HCT116 (cell line): ENCODE results near the gene NPR3. TPM values are rescaled to one million over a fixed set of nuclear protein-coding genes. Genes with fewer than 3 reads are reported as not detected.

Source experiments
- ATAC-seq: fragments of 200-7000 bp; cut with Tn5 transposase; 2 replicates; pipeline ENCODE4 v1.9.1; 2020; ENCODE audit warnings: mild to moderate bottlenecking, moderate library complexity
- BruUV-seq: library from RNA; stranded (reverse); fragments of 400-500 nt; replicated peaks from 2 replicates; lab custom pipeline; 2021; lab: Mats Ljungman, UMichigan
- CTCF ChIA-PET: fragments of 300-600 bp; sonication (Branson Sonifier 250); formaldehyde crosslinking; loops from one replicate; lab custom pipeline; 2021; ENCODE audit warnings: antibody characterized with exemption; lab: Charles Lee
- POLR2A ChIA-PET: fragments of 300-600, 350-600 bp; sonication (Branson Sonifier 250); formaldehyde crosslinking; loops from one replicate; lab custom pipeline; 2021; ENCODE audit warnings: antibody characterized with exemption; lab: Charles Lee
- RAD21 ChIA-PET, 2 experiments: fragments of 300-600 bp; sonication (Branson Sonifier 250); formaldehyde crosslinking; loops; one replicate each; lab custom pipeline; 2023; ENCODE audit warnings: low total read pairs in 2 of 2; ENCODE audit not compliant: uncharacterized antibody in 2 of 2, unreplicated experiment in 2 of 2, low non-redundant PET in 1 of 2; lab: Charles Lee
- DNase-seq: peaks from one replicate; pipeline ENCODE4 v3.0.0-alpha.2; 2010; ENCODE audit warnings: low read depth, low spot score
- H2AFZ ChIP-seq: fragments of 200-600 bp; shearing (Covaris generic), sonication (generic); 2 replicates; pipeline ENCODE4 v1.6.1; 2017; ENCODE audit warnings: low read depth, mixed run types, mixed read lengths, antibody characterized with exemption, low read length; ENCODE audit not compliant: poor library complexity, severe bottlenecking
- H3K27ac ChIP-seq: 2 replicates; pipeline ENCODE4 v1.5.1; 2012; ENCODE audit warnings: low read depth, low read length
- H3K27me3 ChIP-seq: fragments of 200-600 bp; sonication (generic); 2 replicates; pipeline ENCODE4 v1.6.1; 2016; ENCODE audit warnings: mixed run types, low read length, mixed read lengths; ENCODE audit not compliant: insufficient read depth
- H3K36me3 ChIP-seq, 2 experiments: fragments of 200-500 bp in 1 of 2; fragments of 200-600 bp in 1 of 2; sonication (Bioruptor generic) in 1 of 2; sonication (generic) in 1 of 2; 2 replicates each; pipeline versions ENCODE4 v1.5.1 to v1.6.1; 2014 to 2016; ENCODE audit warnings: low read length in 2 of 2, inconsistent platforms in 1 of 2, mixed read lengths in 1 of 2, mixed run types in 1 of 2; ENCODE audit not compliant: insufficient read depth in 2 of 2, control insufficient read depth in 1 of 2
- H3K4me1 ChIP-seq, 2 experiments: fragments of 200-600 bp in 1 of 2; sonication (generic) in 1 of 2; 2 replicates each; pipeline versions ENCODE4 v1.5.1 to v1.6.1; 2012 to 2017; ENCODE audit warnings: low read length in 2 of 2, inconsistent platforms in 1 of 2, mild to moderate bottlenecking in 1 of 2, mixed read lengths in 1 of 2, mixed run types in 1 of 2, moderate library complexity in 1 of 2; ENCODE audit not compliant: insufficient read depth in 2 of 2, control insufficient read depth in 1 of 2
- H3K4me2 ChIP-seq: fragments of 200-600 bp; sonication (generic); 2 replicates; pipeline ENCODE4 v1.6.1; 2017; ENCODE audit warnings: mixed run types, low read length, mixed read lengths
- H3K4me3 ChIP-seq, 2 experiments: fragments of 200-600 bp in 1 of 2; sonication (generic) in 1 of 2; replicated peaks in 1 of 2; 2 replicates each; pipeline ENCODE4 v1.5.1; 2011 to 2016; ENCODE audit warnings: low read length in 2 of 2, control low read depth in 1 of 2, low read depth in 1 of 2, mild to moderate bottlenecking in 1 of 2, mixed read lengths in 1 of 2, mixed run types in 1 of 2
- H3K79me2 ChIP-seq: fragments of 200-600 bp; sonication (generic); 2 replicates; pipeline ENCODE4 v1.6.1; 2017; ENCODE audit warnings: mild to moderate bottlenecking, mixed run types, low read length, moderate library complexity, mixed read lengths; ENCODE audit not compliant: insufficient read depth
- H3K9ac ChIP-seq: fragments of 200-600 bp; sonication (generic); 2 replicates; pipeline ENCODE4 v1.6.1; 2016; ENCODE audit warnings: low read length, mixed read lengths
- H3K9me2 ChIP-seq: fragments of 200-600 bp; sonication (generic), shearing (Covaris generic); 2 replicates; pipeline ENCODE4 v1.6.1; 2017; ENCODE audit warnings: mixed run types, mild to moderate bottlenecking, moderate library complexity; ENCODE audit not compliant: insufficient read depth
- H3K9me3 ChIP-seq, 2 experiments: fragments of 200-500 bp in 1 of 2; fragments of 200-600 bp in 1 of 2; sonication (Bioruptor generic) in 1 of 2; sonication (generic) in 1 of 2; 2 replicates each; pipeline ENCODE4 v1.6.1; 2014 to 2017; ENCODE audit warnings: low read length in 2 of 2, mixed read lengths in 2 of 2, inconsistent platforms in 1 of 2, low read depth in 1 of 2, mild to moderate bottlenecking in 1 of 2, mixed run types in 1 of 2, moderate library complexity in 1 of 2; ENCODE audit not compliant: control insufficient read depth in 1 of 2, insufficient read depth in 1 of 2
- H4K20me1 ChIP-seq: fragments of 200-600 bp; sonication (generic), shearing (Covaris generic); 2 replicates; pipeline ENCODE4 v1.6.1; 2017; ENCODE audit warnings: mixed run types, mild to moderate bottlenecking, moderate library complexity; ENCODE audit not compliant: insufficient read depth
- ATF3 ChIP-seq: IDR thresholded peaks from 2 replicates; pipeline ENCODE4 v1.6.1; 2012
- CBX3 ChIP-seq: IDR thresholded peaks from 2 replicates; pipeline ENCODE4 v1.6.1; 2012; ENCODE audit warnings: low read depth
- CTCF ChIP-seq, 3 experiments: fragments of 200-600 bp in 1 of 3; sonication (generic) in 1 of 3; IDR thresholded peaks in 2 of 3; conservative IDR thresholded peaks in 1 of 3; 2 replicates each; pipeline ENCODE4 v1.5.1; 2012 to 2017; ENCODE audit warnings: low read depth in 2 of 3, low read length in 2 of 3, antibody characterized with exemption in 1 of 3, borderline replicate concordance in 1 of 3, control low read depth in 1 of 3, mild to moderate bottlenecking in 1 of 3, mixed read lengths in 1 of 3, mixed run types in 1 of 3, moderate library complexity in 1 of 3; ENCODE audit not compliant: insufficient read depth in 1 of 3
- ELF1 ChIP-seq: IDR thresholded peaks from 2 replicates; pipeline ENCODE4 v1.6.1; 2012; ENCODE audit warnings: low read depth, borderline replicate concordance
- EZH2phosphoT487 ChIP-seq: fragments of 200-600 bp; IDR thresholded peaks from 2 replicates; pipeline ENCODE4 v1.6.1; 2018; ENCODE audit warnings: antibody characterized with exemption, borderline replicate concordance
- POLR2A ChIP-seq: IDR thresholded peaks from 2 replicates; pipeline ENCODE4 v1.7.0; 2011; ENCODE audit warnings: borderline replicate concordance; ENCODE audit not compliant: insufficient read depth, insufficient read length; ENCODE audit errors: extremely low read depth
- REST ChIP-seq: IDR thresholded peaks from 2 replicates; pipeline ENCODE4 v1.6.1; 2012; ENCODE audit warnings: low read depth
- SRF ChIP-seq: IDR thresholded peaks from 2 replicates; pipeline ENCODE4 v1.6.1; 2012; ENCODE audit warnings: low read depth
- TCF7L2 ChIP-seq: IDR thresholded peaks from 2 replicates; pipeline ENCODE4 v1.7.0; 2011; ENCODE audit warnings: borderline replicate concordance, inconsistent platforms; ENCODE audit not compliant: insufficient read depth, insufficient read length; ENCODE audit errors: extremely low read depth
- ZFX ChIP-seq: fragments of 450-650 bp; IDR thresholded peaks from 2 replicates; pipeline ENCODE4 v1.6.1; 2017
- ZNF274 ChIP-seq: fragments of 200-500 bp; sonication (Bioruptor generic); IDR thresholded peaks from 2 replicates; pipeline ENCODE4 v1.6.1; 2014; ENCODE audit warnings: mild to moderate bottlenecking, low read depth, low read length, inconsistent platforms
- intact Hi-C: fragments of 100-400 bp; cut with micrococcal nuclease; formaldehyde crosslinking; loops from 2 replicates; pipeline ENCODE4 v1.10.0; 2022
- total RNA-seq: library from RNA; stranded (reverse); gene quantifications from one replicate; pipeline ENCODE4 v1.2.1, GENCODE V29; 2021; ENCODE audit not compliant: unreplicated experiment

The NPR3 gene
- total RNA-seq, 1 experiment from 2014 or later: 0.39 TPM

- ATAC-seq (no peak), DNase-seq (no peak)
- H4K20me1 ChIP-seq: no peaks in the 10 kb centered on the region
- RAD21 ChIA-PET: no interaction called here
- CTCF ChIA-PET: no interaction called here
- no peaks in the 10 kb centered on the region for H3K27me3 ChIP-seq
- H3K4me3 ChIP-seq: no peak overlapping the region
- POLR2A ChIA-PET: no interaction called here
- H2AFZ ChIP-seq: no peak overlapping the region
- no peak overlapping the region for H3K9ac ChIP-seq
- BruUV-seq: no TSS peak
- H3K4me1 ChIP-seq: no peaks in the 10 kb centered on the region
- no peaks in the 10 kb centered on the region for H3K79me2 ChIP-seq
- H3K27ac ChIP-seq: no peak overlapping the region
- no peaks in the 10 kb centered on the region; a peak in 1 of 4 replicates for H3K9me3 ChIP-seq
- no peaks in the 10 kb centered on the region for H3K36me3 ChIP-seq
- no peaks in the 10 kb centered on the region for H3K9me2 ChIP-seq
- TF ChIP-seq ZFX: no peak
- TF ChIP-seq ZNF274: no peak
- no peak for TF ChIP-seq ELF1
- TF ChIP-seq TCF7L2: no peak
- TF ChIP-seq CTCF (IDR thresholded peaks at IDR 0.05 in 2 of 3, conservative IDR thresholded peaks at IDR 0.05 in 1 of 3; ENCODE audit: borderline replicate concordance in 1 of 3, insufficient read depth in 1 of 3, low read depth in 2 of 3, low read length in 2 of 3): no peak
- TF ChIP-seq, all 23 proteins: peak for 0
- no peak overlapping the region for H3K4me2 ChIP-seq
- intact Hi-C loops: no loop called here
Observed at GRCh38 chr5:32721626-32722025, 10.5 kb downstream of the NPR3 start.

GRCh38 chr5:32722957-32723356, 11.8 kb downstream of the NPR3 start:
- ChIA-PET POLR2A (no interaction called here), RAD21 (no interaction called here), CTCF (no interaction called here)
- BruUV-seq: no TSS peak
- no peak overlapping the region for H2AFZ ChIP-seq
- no peak overlapping the region for H3K27ac ChIP-seq
- no peaks in the 10 kb centered on the region for H3K27me3 ChIP-seq
- no peaks in the 10 kb centered on the region for H3K79me2 ChIP-seq
- H4K20me1 ChIP-seq: no peaks in the 10 kb centered on the region
- no peak overlapping the region for H3K4me2 ChIP-seq
- intact Hi-C loops: no loop called here
- H3K9me2 ChIP-seq: no peaks in the 10 kb centered on the region
- ATAC-seq (no peak), DNase-seq (no peak)
- H3K36me3 ChIP-seq: no peaks in the 10 kb centered on the region
- H3K9me3 ChIP-seq: no peaks in the 10 kb centered on the region; a peak in 1 of 4 replicates
- no peaks in the 10 kb centered on the region for H3K4me1 ChIP-seq
- no peak overlapping the region for H3K4me3 ChIP-seq
- H3K9ac ChIP-seq: no peak overlapping the region
- TF ChIP-seq POLR2A: no peak
- no peak for TF ChIP-seq SRF
- TF ChIP-seq ELF1: no peak
- no peak for TF ChIP-seq EZH2phosphoT487
- TF ChIP-seq ATF3: no peak
- TF ChIP-seq CBX3: no peak
- no peak for TF ChIP-seq ZNF274
- no peak for TF ChIP-seq CTCF (IDR thresholded peaks at IDR 0.05 in 2 of 3, conservative IDR thresholded peaks at IDR 0.05 in 1 of 3; ENCODE audit: borderline replicate concordance in 1 of 3, insufficient read depth in 1 of 3, low read depth in 2 of 3, low read length in 2 of 3)
- no peak for TF ChIP-seq REST
